CD14-positive monocyte (primary cell): ENCODE data around the gene ABCC11. TPM values are rescaled to one million over a fixed set of nuclear protein-coding genes. Genes with fewer than 3 reads are reported as not detected.

ENCODE experiments used
- DNase-seq, 3 donors: peaks; one replicate each; pipeline ENCODE4 v3.0.0-alpha.2; 2011 to 2022
- H2AFZ ChIP-seq: 2 replicates; pipeline ENCODE4 v1.6.0; 2012; ENCODE audit warnings: mild to moderate bottlenecking, low read depth, low read length, inconsistent platforms; ENCODE audit not compliant: insufficient read depth, poor library complexity, severe bottlenecking
- H3K27ac ChIP-seq, 2 donors: 1 replicate in 1 of 2; 2 replicates in 1 of 2; pipeline ENCODE4 v1.5.1; 2012 to 2013; ENCODE audit warnings: low read length in 2 of 2, control low read depth in 1 of 2, inconsistent platforms in 1 of 2, low read depth in 1 of 2, mild to moderate bottlenecking in 1 of 2
- H3K27me3 ChIP-seq, 2 donors: one replicate each; pipeline versions ENCODE4 v1.6.0 to v1.6.1; 2011 to 2013; ENCODE audit warnings: low read length in 2 of 2; ENCODE audit not compliant: control insufficient read depth in 2 of 2, insufficient read depth in 2 of 2
- H3K36me3 ChIP-seq, 2 donors: replicated peaks in 1 of 2; 1 replicate in 1 of 2; 2 replicates in 1 of 2; pipeline versions ENCODE4 v1.5.1 to v1.6.1; 2012 to 2013; ENCODE audit warnings: low read length in 2 of 2, control low read depth in 1 of 2, inconsistent platforms in 1 of 2, mild to moderate bottlenecking in 1 of 2; ENCODE audit not compliant: insufficient read depth in 2 of 2, control insufficient read depth in 1 of 2
- H3K4me1 ChIP-seq, 2 donors: 1 replicate in 1 of 2; 2 replicates in 1 of 2; pipeline versions ENCODE4 v1.5.1 to v1.6.1; 2012 to 2013; ENCODE audit warnings: low read length in 2 of 2, control low read depth in 1 of 2, inconsistent platforms in 1 of 2, mild to moderate bottlenecking in 1 of 2, moderate library complexity in 1 of 2; ENCODE audit not compliant: insufficient read depth in 2 of 2, control insufficient read depth in 1 of 2
- H3K4me2 ChIP-seq: replicated peaks from 2 replicates; pipeline ENCODE3; 2012; ENCODE audit warnings: low read length, moderate library complexity, mild to moderate bottlenecking; ENCODE audit not compliant: poor library complexity, severe bottlenecking; ENCODE audit errors: extremely low read depth
- H3K4me3 ChIP-seq, 3 experiments: fragments of 200-600 bp in 1 of 3; sonication (generic) in 1 of 3; replicated peaks in 1 of 3; 1 replicate in 2 of 3; 2 replicates in 1 of 3; pipeline ENCODE4 v1.5.1; 2011 to 2013; ENCODE audit warnings: low read length in 3 of 3, mild to moderate bottlenecking in 3 of 3, control low read depth in 2 of 3, low read depth in 2 of 3, inconsistent platforms in 1 of 3, moderate library complexity in 1 of 3
- H3K79me2 ChIP-seq: 2 replicates; pipeline ENCODE4 v1.6.0; 2012; ENCODE audit warnings: mild to moderate bottlenecking, control low read depth, inconsistent platforms, low read length, moderate library complexity; ENCODE audit not compliant: insufficient read depth
- H3K9ac ChIP-seq: 2 replicates; pipeline ENCODE4 v1.6.0; 2017; ENCODE audit warnings: low read length, mild to moderate bottlenecking; ENCODE audit not compliant: insufficient read depth, poor library complexity, severe bottlenecking
- H3K9me3 ChIP-seq, 2 donors: replicated peaks in 1 of 2; 1 replicate in 1 of 2; 2 replicates in 1 of 2; pipeline versions ENCODE4 v1.5.1 to v1.6.1; 2012 to 2013; ENCODE audit warnings: low read length in 2 of 2, control low read depth in 1 of 2; ENCODE audit not compliant: control insufficient read depth in 1 of 2, insufficient read depth in 1 of 2
- H4K20me1 ChIP-seq: 2 replicates; pipeline ENCODE4 v1.6.0; 2012; ENCODE audit warnings: mild to moderate bottlenecking, low read length, control low read depth, moderate library complexity; ENCODE audit not compliant: insufficient read depth
- H3K27ac Mint-ChIP-seq, 7 donors: one replicate each; pipeline ENCODE4 v1.8.0; 2020; ENCODE audit warnings: mild to moderate bottlenecking in 7 of 7, mixed read lengths in 7 of 7, moderate library complexity in 6 of 7, inconsistent platforms in 2 of 7
- H3K27me3 Mint-ChIP-seq, 3 donors: one replicate each; pipeline ENCODE4 v1.8.0; 2021 to 2022; ENCODE audit warnings: low read depth in 3 of 3, mild to moderate bottlenecking in 3 of 3, mixed read lengths in 3 of 3, moderate library complexity in 3 of 3, inconsistent platforms in 1 of 3
- H3K36me3 Mint-ChIP-seq, 2 donors: one replicate each; pipeline ENCODE4 v1.8.0; 2020; ENCODE audit warnings: mixed read lengths in 2 of 2, inconsistent platforms in 1 of 2, mild to moderate bottlenecking in 1 of 2
- H3K4me1 Mint-ChIP-seq: one replicate; pipeline ENCODE4 v1.8.0; 2020; ENCODE audit warnings: mild to moderate bottlenecking, mixed read lengths
- H3K4me3 Mint-ChIP-seq, 2 donors: one replicate each; pipeline ENCODE4 v1.8.0; 2020; ENCODE audit warnings: mild to moderate bottlenecking in 2 of 2, mixed read lengths in 2 of 2, moderate library complexity in 1 of 2
- H3K9me3 Mint-ChIP-seq, 7 donors: one replicate each; pipeline ENCODE4 v1.8.0; 2020 to 2022; ENCODE audit warnings: mixed read lengths in 7 of 7, mild to moderate bottlenecking in 6 of 7, moderate library complexity in 6 of 7, inconsistent platforms in 2 of 7
- WGBS: methylation state at CpG from one replicate; pipeline ENCODE4 v1.1.5; 2013; ENCODE audit warnings: missing lambda C conversion rate; ENCODE audit not compliant: insufficient coverage; 5-methylcytosine and 5-hydroxymethylcytosine counted together
- intact Hi-C, 2 donors: fragments of 100-400 bp; cut with micrococcal nuclease; formaldehyde crosslinking; loops; one replicate each; pipeline versions ENCODE4 v1.15.0 to v1.15.1; 2023
- polyA plus RNA-seq, 3 donors: library from polyadenylated mRNA; depleted of rRNA in 1 of 3; unstranded in 2 of 3; stranded (reverse) in 1 of 3; fragments of 300-500 nt in 2 of 3; fragments of >200 nt in 1 of 3; fragmentation: Illumina TruSeq in 2 of 3; gene quantifications; 1 replicate in 2 of 3; 2 replicates in 1 of 3; pipeline ENCODE4 v1.2.3, GENCODE V29; 2012 to 2021
- TF ChIP-seq, protein P1 (sequence below): fragments of 200-600 bp; IDR thresholded peaks from one replicate; pipeline ENCODE4 v1.8.0; 2022; ENCODE audit warnings: antibody characterized with exemption, mild to moderate bottlenecking

The ABCC11 gene
- polyA plus RNA-seq, 3 donors, result 0.03 TPM; not detected in 2

DNA sequence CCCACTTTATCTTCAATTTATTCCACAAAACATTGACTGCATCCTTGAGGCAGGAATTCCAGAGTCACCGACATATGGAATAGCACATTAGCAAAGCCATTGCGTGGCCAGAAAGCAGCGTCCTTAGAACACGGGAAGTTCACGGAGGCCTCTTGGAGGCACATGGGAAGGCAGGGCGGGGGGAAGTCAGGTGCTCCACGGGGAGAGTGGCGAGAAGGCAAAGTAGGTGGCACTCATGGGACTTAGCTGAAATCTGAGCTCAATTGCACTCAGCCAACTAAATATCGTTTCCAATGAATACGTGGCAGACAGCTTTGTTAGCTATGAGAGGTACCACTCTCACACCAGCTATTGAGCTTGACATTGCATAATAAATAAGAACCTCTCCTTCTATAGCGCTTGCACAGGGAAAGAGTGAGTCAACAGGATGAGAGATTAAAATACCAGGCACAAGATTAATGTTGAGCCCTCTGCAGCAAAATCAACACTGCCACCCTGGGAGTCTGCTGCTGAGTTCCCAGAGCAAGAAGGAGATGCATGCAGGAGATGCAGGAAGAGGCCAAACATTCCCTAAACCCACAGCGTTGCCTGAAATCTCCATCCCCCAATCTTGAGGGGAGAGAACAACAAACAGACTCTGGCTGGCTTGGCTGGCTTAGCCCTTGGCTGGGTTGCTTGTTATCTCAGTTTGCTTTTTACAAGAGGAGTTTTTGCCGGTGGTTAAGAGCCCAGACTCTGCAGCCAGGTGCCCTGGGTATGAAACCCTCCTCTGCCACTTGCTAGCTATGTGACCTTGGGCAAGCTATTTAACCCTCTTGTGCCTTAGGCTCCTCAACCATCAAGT is 120.3 kb downstream of the ABCC11 start:
- Histone ChIP-seq H4K20me1 (no peaks in the 10 kb centered on the region), H3K4me2 (no peak overlapping the region), H3K4me3 (no peak overlapping the region), H3K9ac (no peak overlapping the region), H3K4me1 (no peaks in the 10 kb centered on the region), H3K27me3 (no peaks in the 10 kb centered on the region), H3K9me3 (no peaks in the 10 kb centered on the region), H3K36me3 (no peaks in the 10 kb centered on the region), H3K27ac (no peak overlapping the region), H3K79me2 (no peaks in the 10 kb centered on the region), H2AFZ (no peak overlapping the region)
- Mint-ChIP-seq H3K36me3 (no peaks in the 10 kb centered on the region), H3K4me3 (no peak overlapping the region), H3K9me3 (peaks cover 0 to 2% (median 0%) of the 10 kb centered on the region in 7 donors), H3K4me1 (no peaks in the 10 kb centered on the region), H3K27me3 (peaks cover 7 to 15% (median 10%) of the 10 kb centered on the region in 3 donors), H3K27ac (no peak overlapping the region)
- 53% methylated on average over 3 of the region's 13 CpGs for WGBS
- intact Hi-C loops, result no loop called here
- TF ChIP-seq, protein P1, sequence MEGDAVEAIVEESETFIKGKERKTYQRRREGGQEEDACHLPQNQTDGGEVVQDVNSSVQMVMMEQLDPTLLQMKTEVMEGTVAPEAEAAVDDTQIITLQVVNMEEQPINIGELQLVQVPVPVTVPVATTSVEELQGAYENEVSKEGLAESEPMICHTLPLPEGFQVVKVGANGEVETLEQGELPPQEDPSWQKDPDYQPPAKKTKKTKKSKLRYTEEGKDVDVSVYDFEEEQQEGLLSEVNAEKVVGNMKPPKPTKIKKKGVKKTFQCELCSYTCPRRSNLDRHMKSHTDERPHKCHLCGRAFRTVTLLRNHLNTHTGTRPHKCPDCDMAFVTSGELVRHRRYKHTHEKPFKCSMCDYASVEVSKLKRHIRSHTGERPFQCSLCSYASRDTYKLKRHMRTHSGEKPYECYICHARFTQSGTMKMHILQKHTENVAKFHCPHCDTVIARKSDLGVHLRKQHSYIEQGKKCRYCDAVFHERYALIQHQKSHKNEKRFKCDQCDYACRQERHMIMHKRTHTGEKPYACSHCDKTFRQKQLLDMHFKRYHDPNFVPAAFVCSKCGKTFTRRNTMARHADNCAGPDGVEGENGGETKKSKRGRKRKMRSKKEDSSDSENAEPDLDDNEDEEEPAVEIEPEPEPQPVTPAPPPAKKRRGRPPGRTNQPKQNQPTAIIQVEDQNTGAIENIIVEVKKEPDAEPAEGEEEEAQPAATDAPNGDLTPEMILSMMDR, result no peak
- no peak for DNase-seq

DNA sequence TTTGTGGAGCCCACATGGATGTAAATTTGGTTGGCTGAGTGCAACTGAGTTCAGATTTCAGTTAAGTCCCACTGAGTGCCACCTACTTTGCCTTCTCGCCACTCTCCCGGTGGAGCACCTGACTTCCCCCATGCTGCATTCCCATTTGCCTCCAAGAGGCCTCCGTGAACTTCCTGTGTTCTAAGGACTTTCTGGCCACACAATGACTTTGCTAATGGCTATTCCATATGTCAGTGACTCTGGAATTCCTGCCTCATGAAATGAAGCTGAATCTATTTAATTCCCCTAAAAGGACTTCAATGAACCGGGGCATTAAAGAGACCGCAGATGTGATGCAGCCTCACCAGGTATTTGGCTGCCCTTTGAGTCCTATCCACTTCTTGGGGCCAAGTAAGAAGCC is 121.5 kb downstream of the ABCC11 start:
- H3K4me3 Mint-ChIP-seq, result no peak overlapping the region
- H3K27me3 ChIP-seq, result no peaks in the 10 kb centered on the region
- no peaks in the 10 kb centered on the region for H3K4me1 Mint-ChIP-seq
- H3K4me1 ChIP-seq, result no peaks in the 10 kb centered on the region
- peaks cover 5 to 12% (median 7%) of the 10 kb centered on the region in 3 donors for H3K27me3 Mint-ChIP-seq
- H3K9me3 ChIP-seq, result no peaks in the 10 kb centered on the region
- WGBS, result 91% methylated on average over 5 of the region's 5 CpGs
- TF ChIP-seq, protein P1, result no peak
- no peaks in the 10 kb centered on the region for H3K36me3 ChIP-seq
- H3K79me2 ChIP-seq, result no peaks in the 10 kb centered on the region
- peak overlapping the region in 1 of 7 donors; percentile 19 for H3K27ac Mint-ChIP-seq
- no peaks in the 10 kb centered on the region for H3K36me3 Mint-ChIP-seq
- peaks cover 0 to 2% (median 0%) of the 10 kb centered on the region in 7 donors for H3K9me3 Mint-ChIP-seq
- H3K4me3 ChIP-seq, result no peak overlapping the region
- no peak overlapping the region for H3K27ac ChIP-seq
- H2AFZ ChIP-seq, result no peak overlapping the region
- H3K9ac ChIP-seq, result no peak overlapping the region
- no peak for DNase-seq
- H3K4me2 ChIP-seq, result no peak overlapping the region
- no peaks in the 10 kb centered on the region for H4K20me1 ChIP-seq
- intact Hi-C loops, result no loop called here
